Testis (tissue), 2 donors: ENCODE data around the gene UPK3A.

Experiments used
- CTCF ChIP-seq, 3 experiments: fragments of 450-650 bp in 2 of 3; fragments of 200-600 bp in 1 of 3; sonication (generic) in 1 of 3; IDR thresholded peaks; one replicate each; pipeline ENCODE4 v1.5.1; 2016 to 2019; ENCODE audit warnings: antibody characterized with exemption in 3 of 3, mild to moderate bottlenecking in 2 of 3, moderate library complexity in 1 of 3
- POLR2A ChIP-seq: fragments of 450-650 bp; IDR thresholded peaks from one replicate; pipeline ENCODE4 v1.6.1; 2017; ENCODE audit warnings: antibody characterized with exemption, mild to moderate bottlenecking, moderate library complexity

DNA sequence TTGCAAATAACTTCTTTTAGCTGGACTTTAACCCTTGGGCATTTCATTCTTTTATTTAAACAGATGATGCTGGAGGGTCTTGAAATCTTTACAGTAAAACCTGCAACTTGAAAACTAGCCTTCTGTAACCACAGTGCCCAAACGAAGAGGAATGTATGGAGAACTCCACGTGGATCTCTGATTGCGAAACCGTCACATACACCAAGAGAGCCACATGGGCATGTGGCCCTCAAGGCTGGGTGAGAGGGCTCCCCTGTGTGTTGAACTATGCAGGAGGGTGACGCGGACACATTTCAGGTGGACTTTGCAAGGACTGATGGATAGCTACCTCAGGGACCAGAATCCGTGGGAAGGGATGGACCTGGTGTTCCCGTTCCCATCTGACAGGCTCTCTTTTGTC lies 55.6 kb downstream of the UPK3A start:
- TF ChIP-seq POLR2A = no peak
- no peak for TF ChIP-seq CTCF (IDR thresholded peaks at IDR 0.05)
